Bronchial epithelial cell (primary cell): ENCODE data around the gene WNT3A. TPM values are rescaled to one million over a fixed set of nuclear protein-coding genes. Genes with fewer than 3 reads are reported as not detected.

ENCODE experiments used
- DNase-seq: peaks from one replicate; pipeline ENCODE4 v3.0.0-alpha.2; 2010; ENCODE audit warnings: low read depth
- FAIRE-seq: peaks from 2 replicates; lab custom pipeline; 2011; peaks lifted over from hg19 to GRCh38; lab: Jason Lieb, UNC
- H3K27me3 ChIP-seq: 2 replicates; pipeline ENCODE4 v1.5.1; 2011; ENCODE audit warnings: low read length; ENCODE audit not compliant: control insufficient read depth, insufficient read depth
- H3K36me3 ChIP-seq: 2 replicates; pipeline ENCODE4 v1.5.1; 2011; ENCODE audit warnings: low read length; ENCODE audit not compliant: control insufficient read depth, insufficient read depth
- H3K4me3 ChIP-seq: 2 replicates; pipeline ENCODE4 v1.5.1; 2011; ENCODE audit warnings: mild to moderate bottlenecking, low read depth, low read length, control low read depth
- total RNA-seq: library from RNA; depleted of rRNA; stranded (reverse); fragments of >200 nt; gene quantifications from 2 replicates; pipeline ENCODE4 v1.2.1, GENCODE V29; 2014
- TF ChIP-seq, protein P1 (sequence below): IDR thresholded peaks from 2 replicates; pipeline ENCODE4 v1.5.1; 2011; ENCODE audit warnings: mild to moderate bottlenecking, moderate library complexity, low read length, control low read depth, inconsistent platforms; ENCODE audit not compliant: insufficient read depth, severe bottlenecking

Gene WNT3A
- total RNA-seq, 1 donor from 2014 or later = not detected

GRCh38 chr1:228037401-228038386 is 30.9 kb downstream of the WNT3A start:
- TF ChIP-seq, protein P1, sequence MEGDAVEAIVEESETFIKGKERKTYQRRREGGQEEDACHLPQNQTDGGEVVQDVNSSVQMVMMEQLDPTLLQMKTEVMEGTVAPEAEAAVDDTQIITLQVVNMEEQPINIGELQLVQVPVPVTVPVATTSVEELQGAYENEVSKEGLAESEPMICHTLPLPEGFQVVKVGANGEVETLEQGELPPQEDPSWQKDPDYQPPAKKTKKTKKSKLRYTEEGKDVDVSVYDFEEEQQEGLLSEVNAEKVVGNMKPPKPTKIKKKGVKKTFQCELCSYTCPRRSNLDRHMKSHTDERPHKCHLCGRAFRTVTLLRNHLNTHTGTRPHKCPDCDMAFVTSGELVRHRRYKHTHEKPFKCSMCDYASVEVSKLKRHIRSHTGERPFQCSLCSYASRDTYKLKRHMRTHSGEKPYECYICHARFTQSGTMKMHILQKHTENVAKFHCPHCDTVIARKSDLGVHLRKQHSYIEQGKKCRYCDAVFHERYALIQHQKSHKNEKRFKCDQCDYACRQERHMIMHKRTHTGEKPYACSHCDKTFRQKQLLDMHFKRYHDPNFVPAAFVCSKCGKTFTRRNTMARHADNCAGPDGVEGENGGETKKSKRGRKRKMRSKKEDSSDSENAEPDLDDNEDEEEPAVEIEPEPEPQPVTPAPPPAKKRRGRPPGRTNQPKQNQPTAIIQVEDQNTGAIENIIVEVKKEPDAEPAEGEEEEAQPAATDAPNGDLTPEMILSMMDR = no peak
- FAIRE-seq (no peak), DNase-seq (peak; percentile 43)
- H3K4me3 ChIP-seq = no peak overlapping the region
- H3K36me3 ChIP-seq = no peaks in the 10 kb centered on the region
- H3K27me3 ChIP-seq = peaks cover 22% of the 10 kb centered on the region

DNA sequence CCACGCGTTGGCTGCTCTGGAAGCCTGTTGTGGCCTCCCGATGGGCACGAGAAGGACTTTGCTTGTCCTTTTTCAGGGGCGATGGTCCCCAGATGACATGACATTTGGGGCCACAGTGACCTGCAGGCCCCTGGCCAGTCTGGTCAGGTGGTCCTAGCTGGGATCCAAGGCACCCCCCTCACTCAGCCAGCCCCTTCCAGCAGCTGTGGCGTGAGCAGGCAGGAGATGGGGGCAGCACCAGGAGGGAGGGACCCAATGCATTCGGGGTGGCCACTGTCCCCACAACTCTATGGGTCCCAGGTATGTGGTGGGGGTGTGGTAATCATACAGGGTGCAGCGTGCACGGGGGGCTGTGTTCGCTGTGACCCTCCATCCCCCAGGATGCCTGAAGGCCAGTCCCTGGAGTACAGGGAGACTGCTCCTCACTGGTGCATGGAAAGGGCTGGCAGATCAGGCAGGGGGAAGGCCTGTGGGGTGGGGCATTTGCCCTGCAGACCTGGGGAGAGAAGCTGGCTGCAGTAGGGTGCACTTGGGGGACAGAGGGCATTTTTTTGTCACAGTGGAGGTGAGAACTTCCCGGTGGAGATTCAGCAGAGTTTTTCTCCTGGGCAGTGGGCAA is 31.7 kb downstream of the WNT3A start:
- peaks cover 22% of the 10 kb centered on the region for H3K27me3 ChIP-seq

DNA sequence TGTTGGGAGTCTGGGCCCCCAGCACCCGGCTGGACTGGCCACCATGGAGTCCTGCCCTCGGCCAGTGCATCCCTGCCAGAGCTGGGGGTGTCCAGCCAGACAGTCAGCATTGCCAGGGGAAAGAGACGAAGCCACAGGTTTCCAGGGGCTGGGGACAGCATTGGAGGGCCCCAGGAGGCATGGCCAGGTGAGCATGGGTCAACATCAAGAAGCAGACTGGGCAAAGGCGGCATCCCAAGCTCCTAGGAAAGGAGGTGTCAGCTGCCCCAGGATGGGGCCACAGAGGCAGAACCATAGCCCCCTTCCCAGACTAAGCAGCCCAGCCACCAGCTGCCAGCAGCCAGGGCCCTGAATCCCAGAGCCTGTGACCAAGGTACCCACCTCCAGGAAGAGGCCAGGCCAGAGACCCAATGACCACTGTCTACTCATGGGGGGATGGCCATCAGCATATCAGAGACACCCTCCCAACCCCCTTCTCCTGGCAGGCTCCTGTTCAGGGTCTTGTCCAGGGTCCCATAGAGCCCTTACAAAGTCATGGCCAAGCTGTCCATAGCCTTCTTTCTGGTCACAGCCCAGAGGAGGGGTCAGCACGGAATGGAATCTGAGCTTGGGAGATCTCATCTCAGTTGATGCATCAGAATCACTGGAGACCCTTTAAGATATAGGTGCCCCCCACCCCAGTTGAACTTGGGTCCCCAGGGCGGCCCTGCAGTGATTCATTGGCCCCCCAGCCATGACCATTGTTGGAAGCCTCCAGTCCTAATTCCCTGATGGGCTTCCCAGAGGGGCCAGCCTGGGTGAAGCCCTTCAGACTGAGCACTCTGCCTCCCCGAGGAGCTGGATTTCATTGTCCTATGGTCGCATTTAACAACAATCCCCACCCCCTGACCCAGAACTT is 32.5 kb downstream of the WNT3A start:
- FAIRE-seq (no peak), DNase-seq (no peak)
- Histone ChIP-seq H3K27me3 (peaks cover 22% of the 10 kb centered on the region), H3K36me3 (no peaks in the 10 kb centered on the region), H3K4me3 (no peak overlapping the region)
- TF ChIP-seq, protein P1 = no peak

More for the DNA sequence above, 31.7 kb downstream of the WNT3A start:
- Histone ChIP-seq H3K36me3 (no peaks in the 10 kb centered on the region), H3K4me3 (no peak overlapping the region)
- DNase-seq (no peak), FAIRE-seq (no peak)
- TF ChIP-seq, protein P1 = no peak

- TF ChIP-seq, protein P1 = no peak
- FAIRE-seq (no peak), DNase-seq (no peak)
- H3K4me3 ChIP-seq = no peak overlapping the region
- no peaks in the 10 kb centered on the region for H3K36me3 ChIP-seq
- H3K27me3 ChIP-seq = peaks cover 21% of the 10 kb centered on the region
Observed at GRCh38 chr1:228039986-228040385, 33.2 kb downstream of the WNT3A start.

DNA sequence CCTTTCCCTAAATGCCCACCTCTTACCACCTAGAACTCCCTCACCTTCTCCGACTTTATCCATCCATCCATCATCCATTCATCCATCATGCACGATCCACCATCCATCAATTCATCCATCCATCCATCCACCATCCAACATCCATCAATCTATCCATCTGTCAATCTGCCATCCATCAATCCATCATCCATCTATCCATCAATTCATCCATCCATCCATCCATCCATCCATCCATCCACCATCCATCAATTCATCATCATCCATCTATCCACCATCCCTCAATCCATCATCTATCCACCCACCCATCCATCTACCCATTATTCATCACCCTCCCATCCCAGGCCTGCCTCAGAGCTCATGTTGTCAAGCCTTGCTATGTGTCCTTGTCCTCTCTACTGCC is 34.5 kb downstream of the WNT3A start:
- Histone ChIP-seq H3K4me3 (no peak overlapping the region), H3K27me3 (peaks cover 21% of the 10 kb centered on the region), H3K36me3 (no peaks in the 10 kb centered on the region)
- TF ChIP-seq, protein P1 = no peak
- FAIRE-seq (no peak), DNase-seq (no peak)
